Right atrium auricular region (tissue), 2 donors: ENCODE results near the gene VOPP1. TPM values are rescaled to one million over a fixed set of nuclear protein-coding genes. Genes with fewer than 3 reads are reported as not detected.

ENCODE experiments used
- DNase-seq: peaks from one replicate; pipeline ENCODE4 v3.0.0-alpha.2; 2019; ENCODE audit warnings: low spot score
- H3K27ac ChIP-seq, 2 donors: fragments of 200-600 bp; sonication (generic); 1 replicate in 1 of 2; 2 replicates in 1 of 2; pipeline ENCODE4 v1.5.1; 2016 to 2019
- H3K27me3 ChIP-seq, 2 donors: fragments of 200-600 bp; sonication (generic); one replicate each; pipeline versions ENCODE4 v1.5.1 to v1.6.0; 2017 to 2019
- H3K36me3 ChIP-seq: fragments of 200-600 bp; sonication (generic); one replicate; pipeline ENCODE4 v1.5.1; 2016
- H3K4me1 ChIP-seq, 2 donors: fragments of 200-600 bp; sonication (generic); one replicate each; pipeline versions ENCODE4 v1.5.1 to v1.6.0; 2017 to 2019
- H3K4me3 ChIP-seq, 2 donors: fragments of 200-600 bp; sonication (generic); 1 replicate in 1 of 2; 2 replicates in 1 of 2; pipeline ENCODE4 v1.5.1; 2017 to 2019; ENCODE audit warnings: mild to moderate bottlenecking in 1 of 2, moderate library complexity in 1 of 2
- H3K9me3 ChIP-seq, 2 donors: fragments of 200-600 bp; sonication (generic); one replicate each; pipeline ENCODE4 v1.5.1; 2019
- total RNA-seq, 2 donors: library from RNA; depleted of rRNA; stranded (reverse); fragments of >200 nt; gene quantifications; one replicate each; pipeline ENCODE4 v1.1.0, GENCODE V29; 2016
- TF ChIP-seq, protein P1 (sequence below), 2 donors: fragments of 200-600 bp; sonication (generic); IDR thresholded peaks; one replicate each; pipeline ENCODE4 v1.5.1; 2019; ENCODE audit warnings: antibody characterized with exemption in 2 of 2

The VOPP1 gene
- total RNA-seq, 2 donors from 2014 or later = 21.4 to 24.1 TPM

DNA sequence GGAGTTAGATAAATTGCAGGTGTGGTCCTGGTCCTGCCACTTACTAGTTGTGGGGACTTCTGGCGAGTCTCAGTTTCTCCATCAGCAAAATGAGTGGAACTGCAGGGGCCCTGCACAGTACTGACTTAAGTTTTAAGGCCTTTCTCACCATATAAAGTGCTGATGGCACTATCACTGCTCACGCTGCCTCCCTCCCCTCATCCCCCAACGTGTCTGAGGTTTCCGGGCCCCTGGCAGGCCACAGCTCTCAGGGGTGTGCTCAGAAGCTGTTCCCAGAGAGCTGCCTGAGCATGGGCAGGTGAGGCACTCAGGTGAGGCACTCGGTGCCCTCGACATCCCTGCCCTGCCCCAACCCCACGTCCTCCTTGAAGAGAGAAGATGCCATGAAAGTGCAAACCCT, 74.2 kb downstream of the VOPP1 start:
- TF ChIP-seq, protein P1, sequence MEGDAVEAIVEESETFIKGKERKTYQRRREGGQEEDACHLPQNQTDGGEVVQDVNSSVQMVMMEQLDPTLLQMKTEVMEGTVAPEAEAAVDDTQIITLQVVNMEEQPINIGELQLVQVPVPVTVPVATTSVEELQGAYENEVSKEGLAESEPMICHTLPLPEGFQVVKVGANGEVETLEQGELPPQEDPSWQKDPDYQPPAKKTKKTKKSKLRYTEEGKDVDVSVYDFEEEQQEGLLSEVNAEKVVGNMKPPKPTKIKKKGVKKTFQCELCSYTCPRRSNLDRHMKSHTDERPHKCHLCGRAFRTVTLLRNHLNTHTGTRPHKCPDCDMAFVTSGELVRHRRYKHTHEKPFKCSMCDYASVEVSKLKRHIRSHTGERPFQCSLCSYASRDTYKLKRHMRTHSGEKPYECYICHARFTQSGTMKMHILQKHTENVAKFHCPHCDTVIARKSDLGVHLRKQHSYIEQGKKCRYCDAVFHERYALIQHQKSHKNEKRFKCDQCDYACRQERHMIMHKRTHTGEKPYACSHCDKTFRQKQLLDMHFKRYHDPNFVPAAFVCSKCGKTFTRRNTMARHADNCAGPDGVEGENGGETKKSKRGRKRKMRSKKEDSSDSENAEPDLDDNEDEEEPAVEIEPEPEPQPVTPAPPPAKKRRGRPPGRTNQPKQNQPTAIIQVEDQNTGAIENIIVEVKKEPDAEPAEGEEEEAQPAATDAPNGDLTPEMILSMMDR (IDR thresholded peaks at IDR 0.05) = no peak
- Histone ChIP-seq H3K4me1 (peaks cover 0 to 36% of the 10 kb centered on the region in 2 donors), H3K27ac (no peak overlapping the region), H3K27me3 (no peaks in the 10 kb centered on the region), H3K36me3 (no peaks in the 10 kb centered on the region), H3K4me3 (no peak overlapping the region), H3K9me3 (no peaks in the 10 kb centered on the region)
- no peak for DNase-seq

DNA sequence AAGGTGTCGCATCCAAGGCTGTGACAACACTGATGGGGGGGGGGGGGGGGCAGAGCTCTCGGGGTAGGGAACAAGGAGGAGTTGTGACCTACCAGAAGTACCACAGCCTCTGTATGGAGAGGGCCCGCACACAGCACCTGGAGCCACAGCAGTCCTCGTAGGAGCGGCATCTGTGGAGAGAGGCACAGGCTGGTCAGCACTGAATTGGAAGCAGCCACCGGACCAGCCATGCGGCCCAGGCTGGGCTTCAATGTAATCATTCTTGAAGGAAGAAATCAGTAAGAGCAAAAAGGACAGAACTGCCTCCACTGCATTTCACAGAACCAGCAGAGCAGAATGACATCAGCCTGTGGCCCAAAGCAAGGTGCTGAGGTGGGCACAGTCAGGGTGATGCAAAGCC, 74.8 kb downstream of the VOPP1 start:
- H3K4me1 ChIP-seq = peaks cover 0 to 33% of the 10 kb centered on the region in 2 donors
- peaks cover under 1% of the 10 kb centered on the region for H3K36me3 ChIP-seq

DNA sequence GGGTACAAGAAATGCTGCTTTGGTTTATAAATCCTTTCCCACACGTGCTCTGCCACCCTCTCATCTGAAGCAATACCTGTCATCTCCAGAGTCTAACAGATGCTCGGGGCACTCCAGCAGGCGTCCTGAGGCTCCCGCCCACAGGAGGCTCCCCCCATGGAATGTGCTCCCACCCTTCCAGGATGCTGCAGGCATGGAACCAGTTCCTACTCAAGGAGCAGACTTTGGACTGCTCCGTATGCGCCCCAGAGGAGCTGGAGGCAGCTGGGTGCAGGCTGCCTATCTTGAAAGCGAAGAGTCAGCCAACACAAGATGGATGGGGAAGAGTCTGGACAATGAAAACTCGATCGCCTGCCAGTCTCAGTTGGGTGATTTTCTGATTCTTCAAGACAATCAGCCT, 75.4 kb downstream of the VOPP1 start:
- DNase-seq = no peak
- Histone ChIP-seq H3K9me3 (no peaks in the 10 kb centered on the region), H3K4me1 (peaks cover 0 to 27% of the 10 kb centered on the region in 2 donors), H3K36me3 (peaks cover 6% of the 10 kb centered on the region), H3K27ac (no peak overlapping the region), H3K27me3 (no peaks in the 10 kb centered on the region), H3K4me3 (no peak overlapping the region)
- TF ChIP-seq, protein P1 (IDR thresholded peaks at IDR 0.05) = no peak

More for the DNA sequence above, 74.8 kb downstream of the VOPP1 start:
- H3K9me3 ChIP-seq = no peaks in the 10 kb centered on the region
- TF ChIP-seq, protein P1 (IDR thresholded peaks at IDR 0.05) = no peak
- no peaks in the 10 kb centered on the region for H3K27me3 ChIP-seq
- DNase-seq = no peak
- H3K4me3 ChIP-seq = no peak overlapping the region
- no peak overlapping the region for H3K27ac ChIP-seq

DNA sequence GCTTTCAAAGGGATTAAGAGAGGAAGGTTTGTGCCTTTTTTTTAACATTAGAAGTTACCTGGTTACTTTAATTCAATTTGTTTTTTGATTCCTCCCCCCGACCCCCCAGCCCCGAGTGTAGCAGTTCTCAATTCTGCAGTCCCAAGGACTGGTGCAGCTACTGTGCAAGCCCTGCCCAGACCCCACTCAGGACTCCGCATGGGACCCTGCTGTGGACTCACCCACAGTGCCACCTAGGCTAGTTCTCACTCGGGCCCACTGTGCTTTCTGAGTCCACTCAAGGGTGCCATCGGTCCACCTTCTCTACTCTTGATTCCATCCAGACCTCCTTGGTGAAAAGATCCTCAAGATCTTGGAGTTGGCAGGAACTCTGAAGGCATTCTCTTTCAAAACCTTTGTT, 77.4 kb downstream of the VOPP1 start:
- Histone ChIP-seq H3K4me1 (peaks cover 0 to 10% of the 10 kb centered on the region in 2 donors), H3K27me3 (no peaks in the 10 kb centered on the region), H3K36me3 (peaks cover 8% of the 10 kb centered on the region), H3K4me3 (no peak overlapping the region), H3K9me3 (no peaks in the 10 kb centered on the region), H3K27ac (no peak overlapping the region)
- TF ChIP-seq, protein P1 (IDR thresholded peaks at IDR 0.05) = no peak
- DNase-seq = no peak

DNA sequence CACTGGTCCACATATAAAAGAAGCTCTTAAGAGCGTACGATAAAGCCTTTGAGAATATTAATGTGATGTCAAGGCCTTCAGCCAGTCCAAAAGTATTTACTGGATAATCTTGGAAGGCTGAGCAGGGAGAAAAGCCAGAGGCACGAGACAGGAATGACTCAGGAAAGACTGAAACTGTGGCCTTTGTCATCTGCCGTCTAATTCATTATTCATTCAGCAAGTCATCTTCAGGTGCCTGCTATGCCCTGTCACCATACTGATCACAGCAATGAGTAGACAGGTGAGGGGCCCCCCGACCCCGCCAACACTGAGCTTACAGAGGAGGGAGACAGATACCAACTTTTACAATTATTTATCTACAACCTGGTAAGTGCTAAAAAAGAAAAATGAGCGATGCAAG, 78.9 kb downstream of the VOPP1 start:
- no peaks in the 10 kb centered on the region for H3K27me3 ChIP-seq
- no peak for DNase-seq
- peaks cover 0 to 3% of the 10 kb centered on the region in 2 donors for H3K4me1 ChIP-seq
- no peaks in the 10 kb centered on the region for H3K9me3 ChIP-seq
- TF ChIP-seq, protein P1 (IDR thresholded peaks at IDR 0.05) = no peak
- peaks cover 21% of the 10 kb centered on the region for H3K36me3 ChIP-seq
- H3K4me3 ChIP-seq = no peak overlapping the region
- H3K27ac ChIP-seq = no peak overlapping the region

DNA sequence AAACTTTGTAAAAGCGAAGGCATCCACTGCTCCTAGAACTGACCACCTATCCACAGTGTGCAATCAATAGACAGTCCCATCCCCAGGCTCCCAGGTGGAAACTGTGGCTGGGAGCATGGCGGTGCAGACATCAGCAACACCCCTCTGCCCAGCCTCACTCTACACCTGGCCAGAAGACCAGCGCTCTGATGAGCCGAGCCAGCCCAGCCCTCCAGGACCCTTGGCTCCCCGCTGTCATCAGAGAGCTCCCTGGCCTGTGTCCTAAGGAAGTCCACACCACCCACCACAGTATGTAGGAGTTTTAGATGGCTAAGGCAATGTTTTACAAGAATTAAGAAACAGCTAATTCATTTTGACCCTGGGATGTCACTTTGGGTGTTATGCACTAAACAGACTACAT, 81.0 kb downstream of the VOPP1 start:
- DNase-seq = no peak
- Histone ChIP-seq H3K9me3 (no peaks in the 10 kb centered on the region), H3K4me1 (peaks cover 0 to 3% of the 10 kb centered on the region in 2 donors), H3K4me3 (no peak overlapping the region), H3K27ac (no peak overlapping the region), H3K36me3 (peaks cover 21% of the 10 kb centered on the region), H3K27me3 (no peaks in the 10 kb centered on the region)
- TF ChIP-seq, protein P1 (IDR thresholded peaks at IDR 0.05) = no peak
